Measurements from ENCODE around the gene GXYLT2. TPM values are rescaled to one million over a fixed set of nuclear protein-coding genes. Genes with fewer than 3 reads are reported as not detected.
"Not testable (repeated sequence)": the region's sequence is repeated elsewhere in the genome, so short reads cannot be mapped to it uniquely, and the experiment has no call there.

Gene GXYLT2
- total RNA-seq, 2 donors from 2014 or later, result 32.4 to 35.1 TPM

DNA sequence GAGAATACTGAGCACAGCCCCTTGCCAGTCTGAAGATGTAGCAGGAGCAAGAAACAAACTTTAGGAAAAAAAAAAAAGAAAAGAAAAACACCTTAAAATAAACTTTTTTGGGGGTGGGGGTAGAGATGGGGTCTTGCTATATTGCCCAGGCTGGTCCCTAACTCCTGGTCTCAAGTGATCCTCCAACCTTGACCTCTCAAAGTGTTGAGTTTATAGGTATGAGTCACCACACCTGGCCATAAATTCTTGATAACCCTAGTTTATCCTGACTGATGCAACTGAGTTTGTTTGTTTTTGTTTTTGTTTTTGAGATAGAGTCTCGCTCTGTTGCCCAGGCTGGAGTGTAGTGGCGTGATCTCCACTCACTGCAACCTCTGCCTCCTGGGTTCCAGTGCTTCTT lies 28.4 kb downstream of the GXYLT2 start:
- H3K27ac ChIP-seq, result no peak overlapping the region
- H3K36me3 ChIP-seq, result no peaks in the 10 kb centered on the region
- no peak for ATAC-seq (ENCODE audit: insufficient number of reproducible peaks, low FRiP score, low read depth)
- DNase-seq (ENCODE audit: low spot score), result no peak
- TF ChIP-seq, protein P1, sequence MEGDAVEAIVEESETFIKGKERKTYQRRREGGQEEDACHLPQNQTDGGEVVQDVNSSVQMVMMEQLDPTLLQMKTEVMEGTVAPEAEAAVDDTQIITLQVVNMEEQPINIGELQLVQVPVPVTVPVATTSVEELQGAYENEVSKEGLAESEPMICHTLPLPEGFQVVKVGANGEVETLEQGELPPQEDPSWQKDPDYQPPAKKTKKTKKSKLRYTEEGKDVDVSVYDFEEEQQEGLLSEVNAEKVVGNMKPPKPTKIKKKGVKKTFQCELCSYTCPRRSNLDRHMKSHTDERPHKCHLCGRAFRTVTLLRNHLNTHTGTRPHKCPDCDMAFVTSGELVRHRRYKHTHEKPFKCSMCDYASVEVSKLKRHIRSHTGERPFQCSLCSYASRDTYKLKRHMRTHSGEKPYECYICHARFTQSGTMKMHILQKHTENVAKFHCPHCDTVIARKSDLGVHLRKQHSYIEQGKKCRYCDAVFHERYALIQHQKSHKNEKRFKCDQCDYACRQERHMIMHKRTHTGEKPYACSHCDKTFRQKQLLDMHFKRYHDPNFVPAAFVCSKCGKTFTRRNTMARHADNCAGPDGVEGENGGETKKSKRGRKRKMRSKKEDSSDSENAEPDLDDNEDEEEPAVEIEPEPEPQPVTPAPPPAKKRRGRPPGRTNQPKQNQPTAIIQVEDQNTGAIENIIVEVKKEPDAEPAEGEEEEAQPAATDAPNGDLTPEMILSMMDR (IDR thresholded peaks at IDR 0.05), result no peak
- H3K27me3 ChIP-seq (replicated peaks; ENCODE audit: insufficient read depth), result no peaks in the 10 kb centered on the region
- H3K4me3 ChIP-seq, result no peak overlapping the region
- H3K9me3 ChIP-seq, result no peaks in the 10 kb centered on the region
- peaks cover 3 to 14% of the 10 kb centered on the region in 2 donors for H3K4me1 ChIP-seq (ENCODE audit: control insufficient read depth in 1 of 2, low read depth in 2 of 2)

DNA sequence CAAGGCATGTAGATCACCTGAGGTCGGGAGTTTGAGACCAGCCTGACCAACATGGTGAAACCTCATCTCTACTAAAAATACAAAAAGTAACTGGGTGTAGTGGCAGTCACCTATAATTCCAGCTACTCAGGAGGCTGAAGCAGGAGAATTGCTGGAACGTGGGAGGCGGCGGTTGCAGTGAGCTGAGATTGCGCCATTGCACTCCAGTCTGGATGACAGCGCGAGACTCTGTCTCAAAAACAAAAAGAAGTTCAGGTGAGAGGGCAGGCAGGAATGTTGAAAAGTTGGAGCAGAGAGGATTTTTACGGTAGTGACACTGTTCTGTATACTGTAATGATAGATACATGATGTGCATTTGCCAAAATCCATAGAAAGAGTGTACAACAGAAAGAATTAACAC lies 31.7 kb downstream of the GXYLT2 start:
- Histone ChIP-seq H3K4me1 (ENCODE audit: control insufficient read depth in 1 of 2, low read depth in 2 of 2) (peaks cover under 1 to 4% of the 10 kb centered on the region in 2 donors), H3K27ac (no peak overlapping the region), H3K9me3 (no peaks in the 10 kb centered on the region), H3K36me3 (no peaks in the 10 kb centered on the region), H3K4me3 (no peak overlapping the region), H3K27me3 (replicated peaks; ENCODE audit: insufficient read depth) (no peaks in the 10 kb centered on the region)
- ATAC-seq (ENCODE audit: insufficient number of reproducible peaks, low FRiP score, low read depth) (no peak), DNase-seq (ENCODE audit: low spot score) (no peak)
- TF ChIP-seq, protein P1 (IDR thresholded peaks at IDR 0.05), result no peak

DNA sequence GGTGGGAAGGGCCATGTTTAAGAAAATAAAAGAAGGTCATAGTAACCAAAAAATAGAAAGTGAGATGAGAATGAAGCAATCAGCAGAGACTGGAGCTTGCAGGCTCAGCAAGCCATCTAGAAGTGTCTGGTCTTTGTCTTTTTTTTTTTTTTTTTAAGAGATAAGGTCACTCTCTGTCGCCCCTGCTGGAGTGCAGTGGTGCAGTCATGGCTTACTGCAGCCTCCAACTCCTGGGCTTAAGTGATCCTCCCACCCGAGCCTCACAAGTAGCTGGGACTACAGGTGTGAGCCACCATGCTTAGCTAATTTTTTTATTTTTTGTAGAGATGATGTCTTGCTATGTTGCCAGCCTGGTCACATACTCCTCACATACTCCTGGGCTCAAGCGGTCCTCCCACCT lies 36.2 kb downstream of the GXYLT2 start:
- ATAC-seq (ENCODE audit: insufficient number of reproducible peaks, low FRiP score, low read depth), result no peak
- H3K9me3 ChIP-seq, result no peaks in the 10 kb centered on the region

DNA sequence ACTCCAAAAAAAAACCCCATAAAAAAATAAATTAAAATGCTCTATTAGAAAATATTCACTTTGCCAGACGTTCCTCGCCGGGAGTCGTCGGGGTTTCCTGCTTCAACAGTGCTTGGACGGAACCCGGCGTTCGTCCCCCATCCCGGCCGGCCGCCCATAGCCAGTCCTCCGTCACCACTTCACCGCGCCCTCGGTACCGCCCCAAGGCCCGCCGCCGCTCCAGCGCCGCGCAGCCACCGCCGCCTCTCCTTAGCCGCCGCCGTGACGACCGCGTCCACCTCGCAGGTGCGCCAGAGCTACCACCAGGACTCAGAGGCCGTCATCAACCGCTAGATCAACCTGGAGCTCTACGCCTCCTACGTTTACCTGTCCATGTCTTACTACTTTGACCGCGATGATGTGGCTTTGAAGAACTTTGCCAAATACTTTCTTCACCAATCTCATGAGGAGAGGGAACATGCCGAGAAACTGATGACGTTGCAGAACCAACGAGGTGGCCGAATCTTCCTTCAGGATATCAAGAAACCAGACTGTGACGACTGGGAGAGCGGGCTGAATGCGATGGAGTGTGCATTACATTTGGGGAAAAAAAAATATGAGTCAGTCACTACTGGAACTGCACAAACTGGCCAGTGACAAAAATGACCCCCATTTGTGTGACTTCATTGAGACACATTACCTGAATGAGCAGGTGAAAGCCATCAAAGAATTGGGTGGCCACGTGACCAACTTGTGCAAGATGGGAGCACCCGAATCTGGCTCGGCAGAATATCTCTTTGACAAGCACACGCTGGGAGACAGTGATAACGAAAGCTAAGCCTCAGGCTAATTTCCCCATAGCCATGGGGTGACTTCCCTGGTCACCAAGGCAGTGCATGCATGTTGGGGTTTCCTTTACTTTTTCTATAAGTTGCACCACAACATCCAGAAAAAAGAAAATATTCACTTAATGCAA lies 41.2 kb downstream of the GXYLT2 start:
- not testable (repeated sequence) for H3K4me3 ChIP-seq; H3K27ac ChIP-seq; DNase-seq (ENCODE audit: low spot score); H3K9me3 ChIP-seq; ATAC-seq (ENCODE audit: insufficient number of reproducible peaks, low FRiP score, low read depth); H3K36me3 ChIP-seq; H3K27me3 ChIP-seq (replicated peaks; ENCODE audit: insufficient read depth)
- peaks cover 3 to 16% of the 10 kb centered on the region in 2 donors for H3K4me1 ChIP-seq (ENCODE audit: control insufficient read depth in 1 of 2, low read depth in 2 of 2)

More for the DNA sequence above, 36.2 kb downstream of the GXYLT2 start:
- Histone ChIP-seq H3K27ac (peak overlapping the region in 1 of 2 donors; percentile 55), H3K27me3 (replicated peaks; ENCODE audit: insufficient read depth) (no peaks in the 10 kb centered on the region), H3K4me1 (ENCODE audit: control insufficient read depth in 1 of 2, low read depth in 2 of 2) (peaks cover 3 to 16% of the 10 kb centered on the region in 2 donors), H3K36me3 (no peaks in the 10 kb centered on the region), H3K4me3 (no peak overlapping the region)
- TF ChIP-seq, protein P1 (IDR thresholded peaks at IDR 0.05), result no peak
- DNase-seq (ENCODE audit: low spot score), result no peak

DNA sequence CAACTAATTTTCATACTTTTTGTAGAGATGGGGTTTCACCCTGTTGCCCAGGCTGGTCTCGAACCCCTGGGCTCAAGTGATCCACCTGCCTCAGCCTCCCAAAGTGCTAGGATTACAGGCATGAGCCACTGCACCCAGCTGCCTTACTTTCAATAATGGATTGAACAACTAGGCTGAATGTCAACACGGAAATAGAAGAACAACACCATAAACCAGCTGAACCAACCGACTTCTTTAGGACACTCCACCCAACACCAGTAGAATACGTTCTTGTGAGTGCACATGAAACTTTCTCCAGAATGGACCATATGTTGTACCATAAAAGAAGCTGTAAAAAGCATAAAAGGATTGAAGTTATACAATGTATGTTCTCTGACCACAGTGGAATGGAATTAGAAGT lies 42.9 kb downstream of the GXYLT2 start:
- Histone ChIP-seq H3K27ac (no peak overlapping the region), H3K4me3 (no peak overlapping the region), H3K36me3 (no peaks in the 10 kb centered on the region), H3K27me3 (replicated peaks; ENCODE audit: insufficient read depth) (no peaks in the 10 kb centered on the region), H3K9me3 (no peaks in the 10 kb centered on the region), H3K4me1 (ENCODE audit: control insufficient read depth in 1 of 2, low read depth in 2 of 2) (no peaks in the 10 kb centered on the region)
- no peak for ATAC-seq (ENCODE audit: insufficient number of reproducible peaks, low FRiP score, low read depth)
- DNase-seq (ENCODE audit: low spot score), result no peak
- TF ChIP-seq, protein P1 (IDR thresholded peaks at IDR 0.05), result no peak
